ENCODE results near the gene FBF1. TPM values are rescaled to one million over a fixed set of nuclear protein-coding genes. Genes with fewer than 3 reads are reported as not detected.
A peak's percentile ranks its signal among the peaks of the same experiment; 100 is the strongest.

FBF1 gene, protein sequence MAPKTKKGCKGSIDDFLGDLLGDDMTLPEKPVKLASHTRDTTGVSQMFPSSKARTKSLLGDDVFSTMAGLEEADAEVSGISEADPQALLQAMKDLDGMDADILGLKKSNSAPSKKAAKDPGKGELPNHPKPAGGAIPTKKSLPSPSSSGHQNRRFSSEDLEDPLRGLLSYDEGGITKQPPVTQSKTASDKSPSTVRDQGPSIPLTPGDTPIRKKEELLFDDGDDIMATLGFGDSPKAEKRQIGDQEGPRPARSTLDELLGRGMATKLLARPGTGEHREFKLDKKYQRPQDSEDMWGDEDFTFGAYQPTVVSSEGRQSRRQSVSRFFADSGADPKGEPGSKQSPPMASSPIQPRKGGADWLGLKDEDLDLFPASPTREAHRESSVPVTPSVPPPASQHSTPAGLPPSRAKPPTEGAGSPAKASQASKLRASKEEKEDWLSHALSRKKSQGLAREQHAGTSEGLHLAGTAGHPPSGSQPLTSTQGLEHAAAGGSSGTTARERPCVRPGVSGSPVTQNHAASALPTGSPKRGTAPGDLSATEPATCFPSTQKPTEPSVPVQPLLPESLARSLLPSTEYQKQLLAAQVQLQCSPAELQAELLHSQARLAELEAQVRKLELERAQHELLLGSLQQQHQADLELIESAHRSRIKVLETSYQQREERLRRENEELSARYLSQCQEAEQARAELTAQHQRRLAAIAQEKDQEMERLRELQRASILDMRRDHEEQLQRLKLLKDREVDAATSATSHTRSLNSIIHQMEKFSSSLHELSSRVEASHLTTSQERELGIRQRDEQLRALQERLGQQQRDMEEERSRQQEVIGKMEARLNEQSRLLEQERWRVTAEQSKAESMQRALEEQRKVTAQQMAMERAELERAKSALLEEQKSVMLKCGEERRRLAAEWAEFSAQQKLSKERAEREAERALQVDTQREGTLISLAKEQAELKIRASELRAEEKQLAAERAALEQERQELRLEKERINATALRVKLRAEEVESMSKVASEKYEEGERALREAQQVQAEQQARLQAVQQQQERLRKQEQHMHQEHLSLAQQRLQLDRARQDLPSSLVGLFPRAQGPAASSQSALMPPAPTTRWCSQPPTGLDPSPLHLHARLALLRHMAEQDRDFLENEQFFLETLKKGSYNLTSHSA
- total RNA-seq = 10 to 100 TPM; 13.2 to 16.2 TPM

DNA sequence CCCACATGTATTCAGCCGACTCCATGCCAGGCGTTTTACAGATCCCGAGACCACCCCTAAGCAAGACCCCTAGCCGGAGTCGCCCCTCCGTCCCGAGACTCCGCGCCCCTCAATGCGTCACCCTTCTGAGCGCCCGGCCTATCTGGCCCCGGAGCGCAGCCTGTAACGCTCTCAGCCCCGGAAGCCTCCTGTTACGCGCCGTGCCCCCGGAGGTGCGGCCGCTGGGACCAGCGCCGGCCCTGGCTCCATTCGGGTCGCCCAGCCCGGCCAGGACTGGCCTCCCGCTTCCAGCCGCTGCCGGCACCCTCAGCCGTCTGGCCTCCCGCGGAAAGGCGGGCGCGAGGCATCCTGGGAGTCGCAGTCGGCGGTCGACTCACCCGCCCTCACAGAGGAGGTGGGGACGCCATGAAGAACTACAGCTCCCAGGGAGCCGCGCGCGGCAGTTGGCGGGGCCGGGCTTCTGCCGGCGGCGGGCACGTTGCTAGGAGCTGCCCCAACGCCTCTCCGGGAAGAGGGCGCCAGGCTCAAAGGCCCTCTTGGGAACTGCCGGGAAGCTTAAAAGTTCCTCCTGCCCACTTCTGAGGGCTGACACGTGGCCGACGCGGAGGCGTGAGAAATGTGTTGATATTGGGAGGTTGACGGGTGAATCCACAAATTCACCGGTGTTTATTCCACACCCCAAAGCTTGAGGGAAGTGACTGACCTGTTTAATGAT lies at the start of gene FBF1:
Gene FBF1 (minus strand): TSS at position 316 of the 715 bp plus-strand sequence. CDS start 2,893 bp downstream, outside the sequence.
- no peaks in the 10 kb centered on the region for H3K36me3 Mint-ChIP-seq (ENCODE audit: low read depth)
- ATAC-seq (peak; percentile 99), DNase-seq (peak; percentile 93)
- intact Hi-C loops (cut with micrococcal nuclease) = no loop called here
- H3K4me3 Mint-ChIP-seq = peak within 1 kb of the TSS; percentile 86
- ChIA-PET CTCF (interaction anchor here (0.7 to 1.4 kb wide), 4 partner anchors 13 to 83 kb away, joined by 3 to 5 read pairs (median 4); partner anchors contain the start of gene CDK3), POLR2A (interaction anchor here (0.7 to 0.8 kb wide), 2 partner anchors 35 to 422 kb away, joined by 3 read pairs; no protein-coding TSS in a partner anchor)
- H3K9me3 Mint-ChIP-seq = no peaks in the 10 kb centered on the region
- no peaks in the 10 kb centered on the region for H3K27me3 Mint-ChIP-seq
- H3K27ac Mint-ChIP-seq = peak within 1 kb of the TSS; percentile 86
- peaks cover 12% of the 10 kb centered on the region for H3K4me1 Mint-ChIP-seq (ENCODE audit: low read depth)
- TF ChIP-seq, protein P1, sequence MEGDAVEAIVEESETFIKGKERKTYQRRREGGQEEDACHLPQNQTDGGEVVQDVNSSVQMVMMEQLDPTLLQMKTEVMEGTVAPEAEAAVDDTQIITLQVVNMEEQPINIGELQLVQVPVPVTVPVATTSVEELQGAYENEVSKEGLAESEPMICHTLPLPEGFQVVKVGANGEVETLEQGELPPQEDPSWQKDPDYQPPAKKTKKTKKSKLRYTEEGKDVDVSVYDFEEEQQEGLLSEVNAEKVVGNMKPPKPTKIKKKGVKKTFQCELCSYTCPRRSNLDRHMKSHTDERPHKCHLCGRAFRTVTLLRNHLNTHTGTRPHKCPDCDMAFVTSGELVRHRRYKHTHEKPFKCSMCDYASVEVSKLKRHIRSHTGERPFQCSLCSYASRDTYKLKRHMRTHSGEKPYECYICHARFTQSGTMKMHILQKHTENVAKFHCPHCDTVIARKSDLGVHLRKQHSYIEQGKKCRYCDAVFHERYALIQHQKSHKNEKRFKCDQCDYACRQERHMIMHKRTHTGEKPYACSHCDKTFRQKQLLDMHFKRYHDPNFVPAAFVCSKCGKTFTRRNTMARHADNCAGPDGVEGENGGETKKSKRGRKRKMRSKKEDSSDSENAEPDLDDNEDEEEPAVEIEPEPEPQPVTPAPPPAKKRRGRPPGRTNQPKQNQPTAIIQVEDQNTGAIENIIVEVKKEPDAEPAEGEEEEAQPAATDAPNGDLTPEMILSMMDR (IDR thresholded peaks at IDR 0.05) = no peak

DNA sequence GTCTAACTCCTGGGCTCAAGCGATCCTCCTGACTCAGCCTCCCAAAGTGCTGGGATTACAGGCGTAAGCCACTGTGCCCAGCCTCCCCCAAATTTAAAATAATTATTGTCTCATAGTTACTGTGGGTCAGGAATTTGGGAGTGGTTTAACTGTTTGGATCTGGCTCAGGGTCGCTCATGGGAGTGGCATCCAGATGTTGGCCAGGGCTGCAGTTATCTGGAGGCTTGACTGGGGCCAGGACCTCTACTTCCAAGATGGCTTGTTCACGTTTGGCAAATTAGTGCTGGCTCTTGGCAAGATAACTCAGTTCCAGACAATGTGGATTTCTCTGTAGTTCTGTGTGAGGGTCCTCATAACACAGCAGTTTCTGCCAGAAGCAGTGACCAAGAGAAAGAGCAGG lies 46.2 kb upstream of the FBF1 start:
- Mint-ChIP-seq H3K36me3 (ENCODE audit: low read depth) (peaks cover 3% of the 10 kb centered on the region), H3K9me3 (no peaks in the 10 kb centered on the region), H3K4me1 (ENCODE audit: low read depth) (peaks cover 7% of the 10 kb centered on the region), H3K27ac (no peak overlapping the region), H3K27me3 (no peaks in the 10 kb centered on the region), H3K4me3 (no peak overlapping the region)
- TF ChIP-seq, protein P1 (IDR thresholded peaks at IDR 0.05) = no peak
- ChIA-PET POLR2A (no interaction called here), CTCF (interaction anchor here (2.2 kb wide), 1 partner anchor 13 kb away, joined by 6 read pairs; no protein-coding TSS in a partner anchor)
- ATAC-seq (no peak), DNase-seq (no peak)
- intact Hi-C loops (cut with micrococcal nuclease) = no loop called here

DNA sequence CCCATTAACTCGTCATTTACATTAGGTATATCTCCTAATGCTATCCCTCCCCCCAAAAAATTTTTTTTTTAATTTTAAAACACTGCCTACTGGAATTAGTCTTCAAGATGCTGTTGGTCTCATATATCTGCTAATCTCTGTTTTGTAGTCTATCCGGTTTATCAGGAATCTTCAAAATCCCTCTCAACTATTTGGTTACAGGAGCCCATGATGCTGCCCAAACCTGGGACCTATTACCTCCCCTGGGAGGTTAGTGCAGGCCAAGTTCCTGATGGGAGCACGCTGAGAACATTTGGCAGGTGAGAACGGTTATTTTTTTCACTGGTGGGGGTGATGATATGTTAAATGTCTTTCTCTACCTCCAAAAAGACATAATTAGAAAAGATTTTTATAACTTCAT lies 45.1 kb upstream of the FBF1 start:
- Mint-ChIP-seq H3K4me3 (no peak overlapping the region), H3K27me3 (no peaks in the 10 kb centered on the region)
- intact Hi-C loops (cut with micrococcal nuclease) = no loop called here

DNA sequence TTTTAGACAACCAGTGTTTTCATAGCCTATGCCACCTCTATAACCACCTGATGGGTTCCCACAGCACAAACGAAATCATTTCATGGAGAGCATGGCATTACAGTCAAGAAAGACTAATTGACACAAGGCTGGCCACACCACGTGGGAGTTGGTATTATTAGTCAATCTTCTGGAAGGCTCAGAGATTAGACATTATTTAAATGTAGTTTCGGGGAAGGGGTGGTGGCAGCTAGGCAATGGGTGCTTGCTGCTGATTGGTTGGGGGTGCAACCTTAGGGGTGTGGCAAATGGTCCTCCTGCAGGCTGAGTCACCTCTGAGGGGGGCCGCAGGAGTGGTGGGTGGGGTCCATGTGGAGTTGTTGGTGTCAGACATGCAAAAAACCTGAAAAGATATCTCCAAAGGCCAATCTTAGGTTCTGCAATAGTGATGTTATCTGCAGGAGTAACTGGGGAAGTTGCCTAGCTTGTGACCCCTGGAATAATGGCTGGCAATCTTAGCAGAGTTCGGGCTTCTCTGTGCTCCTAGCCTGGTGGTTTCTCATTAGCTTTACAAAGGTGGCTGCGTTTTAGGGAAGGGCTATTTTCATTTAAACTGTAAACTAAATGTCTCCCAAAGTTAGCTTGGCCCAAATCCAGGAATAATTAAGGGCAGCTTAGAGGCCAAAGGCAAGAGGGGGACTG lies 42.8 kb upstream of the FBF1 start:
- no peak overlapping the region for H3K4me3 Mint-ChIP-seq
- no peak for ATAC-seq
- ChIA-PET POLR2A (interaction anchor here (1.1 kb wide), 1 partner anchor 21 kb away, joined by 4 read pairs; no protein-coding TSS in a partner anchor), CTCF (interaction anchor here (0.9 to 2.7 kb wide), 6 partner anchors 12 to 296 kb away, joined by 3 to 12 read pairs (median 5); partner anchors contain the start of genes CDK3 and WBP2)
- peaks cover 14% of the 10 kb centered on the region for H3K4me1 Mint-ChIP-seq (ENCODE audit: low read depth)
- no peak overlapping the region for H3K27ac Mint-ChIP-seq
- H3K27me3 Mint-ChIP-seq = no peaks in the 10 kb centered on the region
- H3K36me3 Mint-ChIP-seq (ENCODE audit: low read depth) = peaks cover 4% of the 10 kb centered on the region
- TF ChIP-seq, protein P1 (IDR thresholded peaks at IDR 0.05) = no peak
- intact Hi-C loops (cut with micrococcal nuclease) = no loop called here
- no peak for DNase-seq
- H3K9me3 Mint-ChIP-seq = no peaks in the 10 kb centered on the region

More for the DNA sequence above, 45.1 kb upstream of the FBF1 start:
- ATAC-seq (no peak), DNase-seq (no peak)
- Mint-ChIP-seq H3K36me3 (ENCODE audit: low read depth) (no peaks in the 10 kb centered on the region), H3K9me3 (no peaks in the 10 kb centered on the region), H3K4me1 (ENCODE audit: low read depth) (peaks cover 9% of the 10 kb centered on the region), H3K27ac (no peak overlapping the region)
- CTCF ChIA-PET = interaction anchor here (2.7 kb wide), 1 partner anchor 14 kb away, joined by 12 read pairs; the partner anchor contains the start of gene CDK3
- TF ChIP-seq, protein P1 (IDR thresholded peaks at IDR 0.05) = no peak
- POLR2A ChIA-PET = no interaction called here

All from activated CD8-positive, alpha-beta T cell treated with anti-CD3 and anti-CD28 coated beads for 36 hours (primary cell).